CD4-positive, alpha-beta memory T cell (primary cell): ENCODE data around the gene ALAD. TPM values are rescaled to one million over a fixed set of nuclear protein-coding genes. Genes with fewer than 3 reads are reported as not detected.

ENCODE experiments used
- CTCF ChIA-PET: fragments of 350-600 bp; sonication (Branson Sonifier 250); formaldehyde crosslinking; loops from one replicate; lab custom pipeline; 2021; ENCODE audit warnings: inconsistent platforms; ENCODE audit not compliant: partially characterized antibody; lab: Charles Lee
- POLR2A ChIA-PET: fragments of 350-600 bp; sonication (Branson Sonifier 250); formaldehyde crosslinking; loops from one replicate; lab custom pipeline; 2021; ENCODE audit not compliant: partially characterized antibody; lab: Charles Lee
- DNase-seq, 5 donors: peaks; one replicate each; pipeline versions ENCODE4 v3.0.0 to v3.0.0-alpha.2; 2020 to 2022; ENCODE audit warnings: mixed read lengths in 1 of 5
- H3K27ac ChIP-seq: one replicate; pipeline ENCODE4 v1.7.0; 2013; ENCODE audit warnings: low read depth, low read length
- H3K27me3 ChIP-seq: 2 replicates; pipeline ENCODE4 v1.7.0; 2013; ENCODE audit warnings: mild to moderate bottlenecking, low read length, moderate library complexity; ENCODE audit not compliant: insufficient read depth
- H3K36me3 ChIP-seq: 2 replicates; pipeline ENCODE4 v1.7.0; 2013; ENCODE audit warnings: mild to moderate bottlenecking, low read length, moderate library complexity; ENCODE audit not compliant: insufficient read depth
- H3K4me1 ChIP-seq: 2 replicates; pipeline ENCODE4 v1.7.0; 2013; ENCODE audit warnings: mild to moderate bottlenecking, low read length, moderate library complexity; ENCODE audit not compliant: insufficient read depth
- H3K4me3 ChIP-seq, 2 donors: one replicate each; pipeline ENCODE4 v1.7.0; 2013; ENCODE audit warnings: low read length in 2 of 2, mild to moderate bottlenecking in 1 of 2
- H3K9me3 ChIP-seq, 2 donors: one replicate each; pipeline ENCODE4 v1.7.0; 2013; ENCODE audit warnings: low read length in 2 of 2, control low read depth in 1 of 2; ENCODE audit not compliant: control insufficient read depth in 1 of 2
- H3K27ac Mint-ChIP-seq, 7 donors: one replicate each; pipeline ENCODE4 v1.8.0; 2020 to 2021; ENCODE audit warnings: mixed read lengths in 7 of 7, mild to moderate bottlenecking in 6 of 7, inconsistent platforms in 3 of 7, moderate library complexity in 3 of 7
- H3K27me3 Mint-ChIP-seq, 2 donors: one replicate each; pipeline ENCODE4 v1.8.0; 2020 to 2021; ENCODE audit warnings: mixed read lengths in 2 of 2
- H3K36me3 Mint-ChIP-seq, 2 donors: one replicate each; pipeline ENCODE4 v1.8.0; 2020 to 2021; ENCODE audit warnings: mixed read lengths in 2 of 2, inconsistent platforms in 1 of 2, mild to moderate bottlenecking in 1 of 2
- H3K4me1 Mint-ChIP-seq, 4 donors: one replicate each; pipeline ENCODE4 v1.8.0; 2020 to 2021; ENCODE audit warnings: mixed read lengths in 4 of 4, mild to moderate bottlenecking in 1 of 4
- H3K4me3 Mint-ChIP-seq, 8 donors: one replicate each; pipeline ENCODE4 v1.8.0; 2020 to 2021; ENCODE audit warnings: mixed read lengths in 8 of 8, mild to moderate bottlenecking in 7 of 8, moderate library complexity in 6 of 8, inconsistent platforms in 3 of 8
- H3K9me3 Mint-ChIP-seq, 8 donors: one replicate each; pipeline ENCODE4 v1.8.0; 2020 to 2021; ENCODE audit warnings: mixed read lengths in 8 of 8, mild to moderate bottlenecking in 5 of 8, inconsistent platforms in 3 of 8, moderate library complexity in 1 of 8
- intact Hi-C: fragments of 100-400 bp; cut with micrococcal nuclease; formaldehyde crosslinking; loops from one replicate; pipeline ENCODE4 v1.15.1; 2023
- polyA plus RNA-seq, 2 donors: library from polyadenylated mRNA; unstranded; fragments of 300-500 nt; fragmentation: Illumina TruSeq; gene quantifications; one replicate each; pipeline ENCODE4 v1.2.3, GENCODE V29; 2021
- total RNA-seq, 2 experiments: library from RNA; stranded (reverse); gene quantifications; one replicate each; pipeline ENCODE4 v1.2.3, GENCODE V29; 2021

ALAD gene
- total and polyA plus RNA-seq, 4 experiments from 2014 or later: 16.4 to 39.9 (median 31.9) TPM

DNA sequence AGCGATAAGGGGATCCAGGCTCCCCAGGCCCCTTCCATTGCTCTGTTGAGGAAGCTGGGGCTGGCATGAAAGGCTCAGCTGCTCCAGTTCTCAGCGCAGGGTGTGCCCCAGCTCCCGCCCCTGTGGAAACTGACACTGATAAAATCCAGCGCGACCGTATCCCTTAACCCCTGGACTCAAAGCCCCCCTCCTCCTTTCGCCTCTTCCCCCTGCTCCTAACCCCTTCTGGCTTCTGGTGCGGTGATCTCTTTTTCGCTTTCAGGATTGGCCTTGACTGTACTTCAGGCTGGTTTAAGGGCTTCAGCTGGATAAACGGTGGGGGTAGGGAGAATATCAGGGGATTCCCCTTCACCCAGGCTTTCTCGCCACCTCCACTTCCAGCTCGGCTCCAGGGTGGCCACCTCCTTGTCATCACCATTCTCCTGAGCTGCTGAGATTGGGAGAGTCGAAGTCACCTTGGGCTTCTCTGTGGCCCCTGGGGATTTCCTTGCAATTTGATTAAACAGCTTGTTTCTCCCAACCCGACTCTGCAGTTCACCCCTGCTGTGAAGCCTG lies 50.9 kb downstream of the ALAD start:
- intact Hi-C loops: no loop called here
- Mint-ChIP-seq H3K4me3 (peak overlapping the region; percentile 74 to 88 (median 78)), H3K9me3 (no peaks in the 10 kb centered on the region), H3K27ac (peak overlapping the region in 2 of 7 donors; percentile 20 to 88), H3K27me3 (peaks cover 19 to 40% of the 10 kb centered on the region in 2 donors), H3K4me1 (peaks cover 10 to 24% (median 15%) of the 10 kb centered on the region in 4 donors), H3K36me3 (no peaks in the 10 kb centered on the region)
- H3K4me3 ChIP-seq: peak overlapping the region in 1 of 2 donors; percentile 37
- POLR2A ChIA-PET: interaction anchor here (1.2 to 2.6 kb wide), 5 partner anchors 10 to 75 kb away, joined by 3 to 16 read pairs (median 6); partner anchors contain the start of genes C9orf43, CDC26, HDHD3 and POLE3
- peaks cover 17% of the 10 kb centered on the region for H3K4me1 ChIP-seq
- no peak overlapping the region for H3K27ac ChIP-seq
- CTCF ChIA-PET: interaction anchor here (1.9 to 3.2 kb wide), 3 partner anchors 10 to 76 kb away, joined by 5 to 16 read pairs (median 6); partner anchors contain the start of genes CDC26 and WDR31
- peaks cover 8% of the 10 kb centered on the region for H3K27me3 ChIP-seq
- H3K9me3 ChIP-seq: no peaks in the 10 kb centered on the region
- no peaks in the 10 kb centered on the region for H3K36me3 ChIP-seq
- DNase-seq: no peak

DNA sequence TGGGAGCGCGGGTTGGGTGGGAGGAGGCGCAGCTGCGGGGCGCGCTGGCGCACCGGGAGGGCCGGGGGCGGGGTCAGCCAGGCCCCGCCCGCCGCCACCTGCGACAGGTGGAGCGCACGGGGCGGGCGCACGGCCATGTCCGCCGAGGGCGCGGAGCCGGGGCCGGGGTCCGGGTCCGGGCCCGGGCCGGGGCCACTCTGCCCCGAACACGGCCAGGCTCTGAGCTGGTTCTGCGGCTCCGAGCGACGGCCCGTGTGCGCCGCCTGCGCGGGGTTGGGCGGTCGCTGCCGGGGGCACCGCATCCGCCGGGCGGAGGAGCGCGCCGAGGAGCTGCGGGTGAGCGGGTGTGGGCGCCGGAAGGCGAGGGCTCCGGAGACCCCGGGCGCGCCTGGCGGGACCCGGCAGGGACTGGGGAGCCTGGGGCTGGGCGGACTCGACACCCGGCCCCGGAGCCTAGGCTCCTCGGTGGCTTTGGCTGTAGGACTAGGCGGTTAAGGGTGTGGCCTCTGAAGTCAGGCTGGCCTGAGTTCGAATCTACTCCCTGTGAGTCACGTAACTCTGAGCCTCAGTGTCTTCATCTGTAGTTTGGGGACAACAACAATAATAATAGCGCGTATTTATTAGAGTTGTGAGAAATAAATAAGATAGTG lies 51.5 kb downstream of the ALAD start, which contains the start of gene BSPRY:
BSPRY (plus strand) TSS at position 97 of the 650 bp plus-strand sequence; CDS start at position 136, 39 bp downstream.
- ChIA-PET POLR2A (interaction anchor here (1.2 to 2.6 kb wide), 5 partner anchors 9 to 74 kb away, joined by 3 to 16 read pairs (median 6); partner anchors contain the start of genes C9orf43, CDC26, HDHD3 and POLE3), CTCF (interaction anchor here (1.0 to 3.2 kb wide), 4 partner anchors 9 to 75 kb away, joined by 3 to 16 read pairs (median 6); partner anchors contain the start of genes CDC26 and WDR31)
- Histone ChIP-seq H3K27me3 (peaks cover 8% of the 10 kb centered on the region), H3K36me3 (no peaks in the 10 kb centered on the region), H3K27ac (no peak within 1 kb of the TSS), H3K9me3 (no peaks in the 10 kb centered on the region), H3K4me1 (peaks cover 17% of the 10 kb centered on the region), H3K4me3 (peak within 1 kb of the TSS in 1 of 2 donors; percentile 37)
- H3K27me3 Mint-ChIP-seq: peaks cover 19 to 40% of the 10 kb centered on the region in 2 donors
- peaks cover 10 to 24% (median 15%) of the 10 kb centered on the region in 4 donors for H3K4me1 Mint-ChIP-seq
- no peaks in the 10 kb centered on the region for H3K36me3 Mint-ChIP-seq
- peak in 3 of 5 donors; percentile 32 to 39 (median 35) for DNase-seq
- no peaks in the 10 kb centered on the region for H3K9me3 Mint-ChIP-seq
- peak within 1 kb of the TSS in 3 of 7 donors; percentile 20 to 88 (median 24) for H3K27ac Mint-ChIP-seq
- peak within 1 kb of the TSS; percentile 74 to 88 (median 84) for H3K4me3 Mint-ChIP-seq
- intact Hi-C loops: no loop called here

DNA sequence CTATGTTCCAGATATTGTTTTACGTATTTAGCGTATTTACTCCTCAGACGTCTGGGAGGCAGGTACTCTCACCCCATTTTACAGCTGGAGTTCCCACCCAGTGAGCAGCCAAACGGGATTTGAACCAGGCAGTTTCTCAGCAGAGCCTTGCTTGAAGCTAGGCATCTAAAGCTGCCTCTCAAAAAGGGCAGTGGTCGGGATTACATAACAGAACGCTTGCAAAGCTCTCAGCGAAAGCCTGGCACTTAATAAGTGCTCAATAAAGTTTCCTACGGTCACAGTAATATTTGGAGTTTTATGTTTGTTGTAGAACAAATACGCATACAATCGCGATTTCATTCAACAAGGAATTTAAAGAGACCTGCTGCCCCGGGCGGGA lies 52.0 kb downstream of the ALAD start:
- CTCF ChIA-PET: interaction anchor here (1.0 to 3.2 kb wide), 4 partner anchors 9 to 237 kb away, joined by 3 to 16 read pairs (median 4); partner anchors contain the start of genes CDC26 and WDR31
- no peaks in the 10 kb centered on the region for H3K36me3 Mint-ChIP-seq
- H3K27ac Mint-ChIP-seq: peak overlapping the region in 1 of 7 donors; percentile 24

DNA sequence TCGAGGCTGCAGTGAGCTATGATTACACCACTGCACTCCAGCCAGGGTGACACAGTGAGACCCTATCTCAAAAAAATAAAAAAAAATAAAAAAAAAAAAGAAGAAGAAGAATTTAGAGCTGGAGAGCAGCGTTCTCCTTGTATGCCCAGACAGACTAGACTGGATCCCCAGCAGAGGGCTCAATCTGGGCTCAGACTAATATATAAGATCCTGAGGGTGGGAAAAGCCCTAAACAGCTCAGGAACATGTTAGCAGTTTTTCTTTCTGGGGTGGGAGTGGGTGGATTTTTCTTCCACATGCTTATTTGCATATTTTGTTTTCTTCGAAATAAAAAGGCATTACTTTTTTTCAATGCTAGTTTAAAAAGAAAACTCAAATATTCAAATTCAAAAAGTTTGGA lies 52.6 kb downstream of the ALAD start:
- no peaks in the 10 kb centered on the region for H3K36me3 ChIP-seq
- H3K4me1 Mint-ChIP-seq: peaks cover 10 to 24% (median 15%) of the 10 kb centered on the region in 4 donors
- peaks cover 17% of the 10 kb centered on the region for H3K4me1 ChIP-seq
- POLR2A ChIA-PET: interaction anchor here (0.7 to 2.6 kb wide), 3 partner anchors 8 to 53 kb away, joined by 3 to 16 read pairs (median 3); partner anchors contain the start of genes ALAD and WDR31
- no peaks in the 10 kb centered on the region for H3K36me3 Mint-ChIP-seq
- H3K27ac Mint-ChIP-seq: no peak overlapping the region
- H3K27ac ChIP-seq: no peak overlapping the region
- no peaks in the 10 kb centered on the region for H3K9me3 Mint-ChIP-seq
- H3K27me3 Mint-ChIP-seq: peaks cover 17 to 33% of the 10 kb centered on the region in 2 donors
- H3K4me3 ChIP-seq: no peak overlapping the region
- intact Hi-C loops: no loop called here
- CTCF ChIA-PET: interaction anchor here (1.0 to 3.2 kb wide), 4 partner anchors 8 to 236 kb away, joined by 3 to 16 read pairs (median 4); partner anchors contain the start of genes CDC26 and WDR31
- no peak for DNase-seq
- H3K4me3 Mint-ChIP-seq: peak overlapping the region in 5 of 8 donors; percentile 20 to 61 (median 39)
- H3K27me3 ChIP-seq: peaks cover 8% of the 10 kb centered on the region
- no peaks in the 10 kb centered on the region for H3K9me3 ChIP-seq

More for the DNA sequence above, 52.0 kb downstream of the ALAD start:
- Histone ChIP-seq H3K9me3 (no peaks in the 10 kb centered on the region), H3K4me1 (peaks cover 17% of the 10 kb centered on the region), H3K27ac (no peak overlapping the region), H3K36me3 (no peaks in the 10 kb centered on the region), H3K4me3 (no peak overlapping the region), H3K27me3 (peaks cover 8% of the 10 kb centered on the region)
- POLR2A ChIA-PET: interaction anchor here (1.2 to 2.6 kb wide), 5 partner anchors 9 to 74 kb away, joined by 3 to 16 read pairs (median 6); partner anchors contain the start of genes C9orf43, CDC26, HDHD3 and POLE3
- intact Hi-C loops: no loop called here
- Mint-ChIP-seq H3K4me3 (peak overlapping the region; percentile 67 to 86 (median 84)), H3K27me3 (peaks cover 18 to 36% of the 10 kb centered on the region in 2 donors), H3K9me3 (no peaks in the 10 kb centered on the region), H3K4me1 (peaks cover 10 to 24% (median 15%) of the 10 kb centered on the region in 4 donors)
- no peak for DNase-seq

DNA sequence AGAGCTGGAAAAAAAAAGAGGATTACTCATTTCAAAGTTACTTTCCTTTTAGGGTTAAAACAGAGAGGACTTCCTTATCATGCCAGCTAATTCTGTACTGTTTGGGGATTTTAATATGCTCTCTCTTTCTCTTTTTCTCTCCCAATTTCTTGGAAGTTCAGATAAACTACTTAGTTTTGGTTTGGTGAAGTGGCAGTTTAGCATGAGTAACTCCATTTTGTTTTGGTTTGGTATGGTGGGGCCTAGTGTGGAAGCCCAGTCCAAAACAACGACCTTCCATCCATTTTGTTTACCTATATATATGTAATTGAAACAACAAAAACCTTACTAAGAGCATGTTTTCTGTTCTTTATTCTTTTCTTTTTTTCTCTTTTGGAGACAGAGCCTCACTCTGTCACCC lies 55.4 kb downstream of the ALAD start:
- POLR2A ChIA-PET: no interaction called here
- Histone ChIP-seq H3K4me3 (no peak overlapping the region), H3K4me1 (peaks cover 12% of the 10 kb centered on the region), H3K9me3 (no peaks in the 10 kb centered on the region), H3K36me3 (no peaks in the 10 kb centered on the region), H3K27ac (no peak overlapping the region), H3K27me3 (peaks cover 8% of the 10 kb centered on the region)
- peaks cover 4 to 13% of the 10 kb centered on the region in 2 donors for H3K27me3 Mint-ChIP-seq
- no peaks in the 10 kb centered on the region for H3K9me3 Mint-ChIP-seq
- H3K4me1 Mint-ChIP-seq: peaks cover 9 to 22% (median 16%) of the 10 kb centered on the region in 4 donors
- H3K36me3 Mint-ChIP-seq: no peaks in the 10 kb centered on the region
- no peak overlapping the region for H3K4me3 Mint-ChIP-seq
- intact Hi-C loops: no loop called here
- no peak overlapping the region for H3K27ac Mint-ChIP-seq
- CTCF ChIA-PET: no interaction called here
- DNase-seq: no peak

DNA sequence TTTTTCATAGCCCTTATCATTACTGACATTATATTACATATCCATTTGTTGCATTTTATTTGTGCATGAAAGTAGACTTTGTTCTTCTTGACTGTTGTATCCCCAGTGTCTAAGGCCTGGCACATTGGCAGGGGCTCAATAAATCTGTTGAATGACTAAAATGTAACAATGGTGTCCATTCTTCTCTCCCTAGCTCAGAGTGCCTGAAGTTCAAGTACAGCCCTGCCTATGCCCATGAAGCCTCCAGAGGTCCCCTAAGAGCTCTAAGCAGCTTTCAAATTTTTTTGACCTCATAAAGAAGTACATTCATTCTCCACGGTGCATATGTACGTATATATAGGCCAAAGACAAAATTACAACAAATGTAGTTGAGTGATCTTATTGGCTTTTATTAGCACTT lies 55.9 kb downstream of the ALAD start:
- ChIA-PET CTCF (no interaction called here), POLR2A (no interaction called here)
- intact Hi-C loops: no loop called here
- Histone ChIP-seq H3K4me3 (no peak overlapping the region), H3K4me1 (peaks cover 10% of the 10 kb centered on the region), H3K27me3 (peaks cover 8% of the 10 kb centered on the region), H3K27ac (no peak overlapping the region), H3K36me3 (no peaks in the 10 kb centered on the region), H3K9me3 (no peaks in the 10 kb centered on the region)
- Mint-ChIP-seq H3K4me1 (peaks cover 11 to 20% (median 16%) of the 10 kb centered on the region in 4 donors), H3K36me3 (no peaks in the 10 kb centered on the region), H3K27ac (no peak overlapping the region), H3K4me3 (no peak overlapping the region), H3K27me3 (peaks cover under 1 to 9% of the 10 kb centered on the region in 2 donors), H3K9me3 (no peaks in the 10 kb centered on the region)
- no peak for DNase-seq
